SK-N-SH (cell line): ENCODE results near the gene ACSL1.

Source experiments
- FOSL2 ChIP-seq: IDR thresholded peaks from 2 replicates; pipeline ENCODE4 v1.4.0; 2012; ENCODE audit warnings: low read depth, mild to moderate bottlenecking, moderate library complexity, borderline replicate concordance
- REST ChIP-seq: IDR thresholded peaks from 2 replicates; pipeline ENCODE4 v1.6.1; 2012; ENCODE audit warnings: mild to moderate bottlenecking, low read depth, low read length, moderate library complexity
- RFX5 ChIP-seq: IDR thresholded peaks from 2 replicates; pipeline ENCODE4 v1.6.1; 2012; ENCODE audit warnings: mild to moderate bottlenecking, improper control_type of control experiment, low read length
- YY1 ChIP-seq: IDR thresholded peaks from 2 replicates; pipeline ENCODE4 v1.4.0; 2012; ENCODE audit warnings: low read depth, mild to moderate bottlenecking
- TF ChIP-seq, protein P1 (sequence below): fragments of 200-600 bp; sonication (generic); IDR thresholded peaks from 2 replicates; pipeline ENCODE4 v1.6.1; 2017; ENCODE audit warnings: antibody characterized with exemption, mild to moderate bottlenecking, moderate library complexity
- TF ChIP-seq, protein P2 (sequence below): IDR thresholded peaks from 2 replicates; pipeline ENCODE4 v1.4.0; 2012; ENCODE audit warnings: low read depth, borderline replicate concordance

- TF ChIP-seq, protein P1, sequence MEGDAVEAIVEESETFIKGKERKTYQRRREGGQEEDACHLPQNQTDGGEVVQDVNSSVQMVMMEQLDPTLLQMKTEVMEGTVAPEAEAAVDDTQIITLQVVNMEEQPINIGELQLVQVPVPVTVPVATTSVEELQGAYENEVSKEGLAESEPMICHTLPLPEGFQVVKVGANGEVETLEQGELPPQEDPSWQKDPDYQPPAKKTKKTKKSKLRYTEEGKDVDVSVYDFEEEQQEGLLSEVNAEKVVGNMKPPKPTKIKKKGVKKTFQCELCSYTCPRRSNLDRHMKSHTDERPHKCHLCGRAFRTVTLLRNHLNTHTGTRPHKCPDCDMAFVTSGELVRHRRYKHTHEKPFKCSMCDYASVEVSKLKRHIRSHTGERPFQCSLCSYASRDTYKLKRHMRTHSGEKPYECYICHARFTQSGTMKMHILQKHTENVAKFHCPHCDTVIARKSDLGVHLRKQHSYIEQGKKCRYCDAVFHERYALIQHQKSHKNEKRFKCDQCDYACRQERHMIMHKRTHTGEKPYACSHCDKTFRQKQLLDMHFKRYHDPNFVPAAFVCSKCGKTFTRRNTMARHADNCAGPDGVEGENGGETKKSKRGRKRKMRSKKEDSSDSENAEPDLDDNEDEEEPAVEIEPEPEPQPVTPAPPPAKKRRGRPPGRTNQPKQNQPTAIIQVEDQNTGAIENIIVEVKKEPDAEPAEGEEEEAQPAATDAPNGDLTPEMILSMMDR = no peak
- TF ChIP-seq REST = no peak
- TF ChIP-seq, protein P2, sequence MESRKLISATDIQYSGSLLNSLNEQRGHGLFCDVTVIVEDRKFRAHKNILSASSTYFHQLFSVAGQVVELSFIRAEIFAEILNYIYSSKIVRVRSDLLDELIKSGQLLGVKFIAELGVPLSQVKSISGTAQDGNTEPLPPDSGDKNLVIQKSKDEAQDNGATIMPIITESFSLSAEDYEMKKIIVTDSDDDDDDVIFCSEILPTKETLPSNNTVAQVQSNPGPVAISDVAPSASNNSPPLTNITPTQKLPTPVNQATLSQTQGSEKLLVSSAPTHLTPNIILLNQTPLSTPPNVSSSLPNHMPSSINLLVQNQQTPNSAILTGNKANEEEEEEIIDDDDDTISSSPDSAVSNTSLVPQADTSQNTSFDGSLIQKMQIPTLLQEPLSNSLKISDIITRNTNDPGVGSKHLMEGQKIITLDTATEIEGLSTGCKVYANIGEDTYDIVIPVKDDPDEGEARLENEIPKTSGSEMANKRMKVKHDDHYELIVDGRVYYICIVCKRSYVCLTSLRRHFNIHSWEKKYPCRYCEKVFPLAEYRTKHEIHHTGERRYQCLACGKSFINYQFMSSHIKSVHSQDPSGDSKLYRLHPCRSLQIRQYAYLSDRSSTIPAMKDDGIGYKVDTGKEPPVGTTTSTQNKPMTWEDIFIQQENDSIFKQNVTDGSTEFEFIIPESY = no peak
- TF ChIP-seq RFX5 = no peak
- no peak for TF ChIP-seq FOSL2
- no peak for TF ChIP-seq YY1
Observed at GRCh38 chr4:184757810-184758209, 68.0 kb downstream of the ACSL1 start.
